Thyroid gland (tissue), 4 donors: ENCODE results near the gene FHIT.

Experiments used
- CTCF ChIP-seq, 6 experiments: fragments of 200-600 bp in 3 of 6; fragments of 450-650 bp in 3 of 6; sonication (generic) in 3 of 6; IDR thresholded peaks; one replicate each; pipeline ENCODE4 v1.5.1; 2016 to 2019; ENCODE audit warnings: antibody characterized with exemption in 6 of 6, mild to moderate bottlenecking in 2 of 6, inconsistent platforms in 1 of 6, moderate library complexity in 1 of 6
- POLR2A ChIP-seq, 2 donors: fragments of 450-650 bp; IDR thresholded peaks; one replicate each; pipeline ENCODE4 v1.6.1; 2017; ENCODE audit warnings: antibody characterized with exemption in 2 of 2, mild to moderate bottlenecking in 2 of 2, moderate library complexity in 1 of 2

DNA sequence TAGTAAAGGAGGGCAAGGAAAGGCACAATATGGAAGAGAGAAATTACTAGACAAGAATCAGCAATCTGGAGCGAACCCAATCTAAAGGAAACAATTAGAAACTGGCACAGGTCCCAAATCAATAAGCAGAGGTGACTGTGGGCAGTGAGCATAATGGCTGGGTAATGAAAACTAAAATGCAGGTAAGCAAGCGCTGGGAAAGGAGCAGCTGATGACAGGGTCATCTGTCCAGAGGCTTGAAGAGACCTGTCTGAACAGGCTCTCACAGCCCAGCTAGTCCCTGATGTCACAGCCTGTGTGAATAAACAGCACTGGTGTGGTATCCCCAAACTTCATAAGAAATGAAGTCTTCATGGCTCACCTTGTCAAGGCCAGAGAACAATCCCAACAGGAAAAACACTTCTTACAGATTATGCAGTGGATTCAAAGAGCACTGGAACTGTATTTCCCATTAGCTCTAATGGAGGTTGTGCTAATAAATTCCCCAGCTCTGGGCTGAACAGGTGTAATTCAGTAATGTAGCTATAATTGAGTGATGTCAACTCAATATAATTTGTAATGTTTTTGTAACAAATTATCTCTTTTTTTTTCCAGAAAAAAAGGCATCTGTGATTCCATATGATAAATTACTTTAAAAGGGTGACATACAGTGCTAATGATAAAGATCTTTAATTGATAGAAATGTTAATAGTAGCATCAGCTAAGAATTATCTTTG, 197.3 kb downstream of the FHIT start:
- TF ChIP-seq CTCF (IDR thresholded peaks at IDR 0.05) (no peak), POLR2A (IDR thresholded peaks at IDR 0.05) (no peak)
